Erythroblast (primary cell): ENCODE measurements around the gene IL16.

Source experiments
- GATA1 ChIP-seq: IDR thresholded peaks from 2 replicates; pipeline ENCODE4 v1.6.1; 2011; ENCODE audit warnings: low read depth, mild to moderate bottlenecking, control low read depth, low read length, moderate library complexity
- POLR2A ChIP-seq: IDR thresholded peaks from 2 replicates; pipeline ENCODE4 v1.6.1; 2011; ENCODE audit warnings: mild to moderate bottlenecking, low read length

- TF ChIP-seq POLR2A (no peak), GATA1 (no peak)
These were observed 115.2 kb downstream of the IL16 start for GRCh38 chr15:81311752-81312464.
